HG03139 (cell line): Measurements from ENCODE around the gene DNAJB13.

Experiments used
- ATAC-seq: cut with Tn5 transposase; IDR thresholded peaks from one replicate; pipeline ENCODE4 v1.9.1; 2021; ENCODE audit not compliant: unreplicated experiment

Gene DNAJB13

GRCh38 chr11:74012074-74012809 is 61.4 kb downstream of the DNAJB13 start:
- ATAC-seq, result no peak

- no peak for ATAC-seq
Measured at GRCh38 chr11:74013141-74013540, 62.3 kb downstream of the DNAJB13 start.

- no peak for ATAC-seq
Measured at GRCh38 chr11:74014880-74015279, 64.1 kb downstream of the DNAJB13 start.

GRCh38 chr11:74015919-74016684 is 65.3 kb downstream of the DNAJB13 start:
- ATAC-seq, result no peak

GRCh38 chr11:74017631-74018030 is 66.8 kb downstream of the DNAJB13 start:
- ATAC-seq, result no peak

GRCh38 chr11:74018331-74019005 is 67.6 kb downstream of the DNAJB13 start:
- no peak for ATAC-seq

GRCh38 chr11:74019104-74019738 is 68.4 kb downstream of the DNAJB13 start:
- ATAC-seq, result no peak

GRCh38 chr11:74019860-74020259 is 69.0 kb downstream of the DNAJB13 start:
- ATAC-seq, result no peak
